RPMI8226 (cell line): ENCODE results near the gene ZNF718.
A peak's percentile ranks its signal among the peaks of the same experiment; 100 is the strongest.
"Not testable (repeated sequence)": the region's sequence is repeated elsewhere in the genome, so short reads cannot be mapped to it uniquely, and the experiment has no call there.

Source experiments
- DNase-seq: peaks from one replicate; pipeline ENCODE4 v3.0.0-alpha.2; 2015

ZNF718 gene

GRCh38 chr4:124275-125081 lies at the start of gene ZNF718:
TSS of gene ZNF718 (plus strand) at chr4:124501. CDS start at chr4:124671, 170 bp downstream.
- DNase-seq = peak; percentile 95

GRCh38 chr4:85951-86350 lies 38.4 kb upstream of the ZNF718 start:
- no peak for DNase-seq

GRCh38 chr4:86559-87324 lies 37.6 kb upstream of the ZNF718 start:
- not testable (repeated sequence) for DNase-seq

GRCh38 chr4:98386-98785 lies 25.9 kb upstream of the ZNF718 start:
- DNase-seq = no peak

- no peak for DNase-seq
Measured at GRCh38 chr4:99863-100262, 24.4 kb upstream of the ZNF718 start.

- no peak for DNase-seq
Measured at GRCh38 chr4:107083-107443, 17.2 kb upstream of the ZNF718 start.

GRCh38 chr4:107444-108429 lies 16.6 kb upstream of the ZNF718 start:
- no peak for DNase-seq

- no peak for DNase-seq
Measured at GRCh38 chr4:112771-113170, 11.5 kb upstream of the ZNF718 start.

GRCh38 chr4:113732-114131 lies 10.6 kb upstream of the ZNF718 start:
- DNase-seq = no peak

- DNase-seq = no peak
Measured at GRCh38 chr4:114149-114548, 10.2 kb upstream of the ZNF718 start.

- DNase-seq = no peak
Measured at GRCh38 chr4:116499-116898, 7.8 kb upstream of the ZNF718 start.

- no peak for DNase-seq
Measured at GRCh38 chr4:120616-121015, 3.7 kb upstream of the ZNF718 start.

- no peak for DNase-seq
Measured at GRCh38 chr4:121408-122084, 2.8 kb upstream of the ZNF718 start.

- not testable (repeated sequence) for DNase-seq
Measured at GRCh38 chr4:123922-124274, 403 bp upstream of the ZNF718 start.

- DNase-seq = peak; percentile 55
Measured at GRCh38 chr4:125091-125771, 930 bp downstream of the ZNF718 start.

- no peak for DNase-seq
Measured at GRCh38 chr4:125833-126232, 1.5 kb downstream of the ZNF718 start.

- DNase-seq = no peak
Measured at GRCh38 chr4:132483-132882, 8.2 kb downstream of the ZNF718 start.

- no peak for DNase-seq
Measured at GRCh38 chr4:138935-139334, 14.6 kb downstream of the ZNF718 start.

GRCh38 chr4:139691-140090 lies 15.4 kb downstream of the ZNF718 start:
- DNase-seq = no peak

GRCh38 chr4:146621-147020 lies 22.3 kb downstream of the ZNF718 start:
- no peak for DNase-seq

GRCh38 chr4:147233-147632 lies 22.9 kb downstream of the ZNF718 start:
- DNase-seq = no peak
